ENCODE measurements around the gene MUC16. TPM values are rescaled to one million over a fixed set of nuclear protein-coding genes. Genes with fewer than 3 reads are reported as not detected.

MUC16 gene
- total and polyA plus RNA-seq, 2 donors (not counting 1 experiment from before 2014, with no cell fraction given) = 0.91 to 1.1 TPM

GRCh38 chr19:9039728-9040127 is 29.5 kb upstream of the MUC16 start:
- Mint-ChIP-seq H3K27me3 (peaks cover 4% of the 10 kb centered on the region), H3K4me1 (no peaks in the 10 kb centered on the region), H3K4me3 (no peak overlapping the region), H3K9me3 (ENCODE audit: insufficient read depth) (no peaks in the 10 kb centered on the region), H3K27ac (no peak overlapping the region)
- no peaks in the 10 kb centered on the region for H3K79me2 ChIP-seq (ENCODE audit: control insufficient read depth, insufficient read depth, low read length)
- no peak overlapping the region for H2AFZ ChIP-seq (ENCODE audit: insufficient read depth, low read depth, low read length, poor library complexity, severe bottlenecking)
- no peak for ATAC-seq (ENCODE audit: low read depth)
- WGBS (ENCODE audit: insufficient coverage) = 79% methylated on average over 4 of the region's 5 CpGs
- no peak for DNase-seq
- H3K27ac ChIP-seq (ENCODE audit: low read length in 2 of 2) = no peak overlapping the region
- H3K4me3 ChIP-seq (ENCODE audit: control extremely low read depth in 1 of 5, extremely low read depth in 1 of 5, insufficient read depth in 1 of 5, low read depth in 2 of 5, low read length in 4 of 5) = no peak overlapping the region
- H3K4me1 ChIP-seq (ENCODE audit: control insufficient read depth in 2 of 2, insufficient read depth in 2 of 2, low read length in 2 of 2) = no peaks in the 10 kb centered on the region
- TF ChIP-seq CTCF (IDR thresholded peaks at IDR 0.05) = no peak
- no peak for TF ChIP-seq EZH2 (IDR thresholded peaks at IDR 0.05; ENCODE audit: borderline replicate concordance, insufficient read depth, low read depth, low read length, poor library complexity, severe bottlenecking)
- H3K27me3 ChIP-seq (replicated peaks in 1 of 4; ENCODE audit: control extremely low read depth in 1 of 4, control insufficient read depth in 3 of 4, insufficient read depth in 4 of 4, low read length in 3 of 4) = no peaks in the 10 kb centered on the region
- no peaks in the 10 kb centered on the region for H3K36me3 ChIP-seq (replicated peaks in 1 of 2; ENCODE audit: control extremely low read depth in 1 of 2, control insufficient read depth in 1 of 2, extremely low read depth in 1 of 2, insufficient read depth in 2 of 2, low read length in 1 of 2)
- no peak overlapping the region for H3K4me2 ChIP-seq (replicated peaks; ENCODE audit: low read depth, low read length, poor library complexity, severe bottlenecking)
- POLR2A ChIA-PET = no interaction called here
- intact Hi-C loops (cut with micrococcal nuclease) = no loop called here
- CTCF ChIA-PET = no interaction called here
- H3K9me3 ChIP-seq (ENCODE audit: control extremely low read depth in 1 of 3, control insufficient read depth in 2 of 3, insufficient read depth in 1 of 3, low read length in 2 of 3) = peaks cover 0 to 3% (median 0%) of the 10 kb centered on the region in 3 donors
- no peaks in the 10 kb centered on the region for H4K20me1 ChIP-seq (ENCODE audit: control insufficient read depth, insufficient read depth, low read length, poor library complexity, severe bottlenecking)
- H3K9ac ChIP-seq (ENCODE audit: low read length) = no peak overlapping the region

GRCh38 chr19:9037400-9038062 is 27.3 kb upstream of the MUC16 start:
- DNase-seq (no peak), ATAC-seq (ENCODE audit: low read depth) (no peak)
- intact Hi-C loops (cut with micrococcal nuclease) = no loop called here
- Histone ChIP-seq H3K9ac (ENCODE audit: low read length) (no peak overlapping the region), H3K79me2 (ENCODE audit: control insufficient read depth, insufficient read depth, low read length) (no peaks in the 10 kb centered on the region), H3K4me1 (ENCODE audit: control insufficient read depth in 2 of 2, insufficient read depth in 2 of 2, low read length in 2 of 2) (no peaks in the 10 kb centered on the region), H3K4me3 (ENCODE audit: control extremely low read depth in 1 of 5, extremely low read depth in 1 of 5, insufficient read depth in 1 of 5, low read depth in 2 of 5, low read length in 4 of 5) (no peak overlapping the region), H3K36me3 (replicated peaks in 1 of 2; ENCODE audit: control extremely low read depth in 1 of 2, control insufficient read depth in 1 of 2, extremely low read depth in 1 of 2, insufficient read depth in 2 of 2, low read length in 1 of 2) (no peaks in the 10 kb centered on the region), H4K20me1 (ENCODE audit: control insufficient read depth, insufficient read depth, low read length, poor library complexity, severe bottlenecking) (no peaks in the 10 kb centered on the region), H3K27ac (ENCODE audit: low read length in 2 of 2) (no peak overlapping the region), H3K4me2 (replicated peaks; ENCODE audit: low read depth, low read length, poor library complexity, severe bottlenecking) (no peak overlapping the region), H2AFZ (ENCODE audit: insufficient read depth, low read depth, low read length, poor library complexity, severe bottlenecking) (no peak overlapping the region), H3K9me3 (ENCODE audit: control extremely low read depth in 1 of 3, control insufficient read depth in 2 of 3, insufficient read depth in 1 of 3, low read length in 2 of 3) (peaks cover 0 to 3% (median 0%) of the 10 kb centered on the region in 3 donors), H3K27me3 (replicated peaks in 1 of 4; ENCODE audit: control extremely low read depth in 1 of 4, control insufficient read depth in 3 of 4, insufficient read depth in 4 of 4, low read length in 3 of 4) (no peaks in the 10 kb centered on the region)
- no peaks in the 10 kb centered on the region for H3K4me1 Mint-ChIP-seq
- TF ChIP-seq EZH2 (IDR thresholded peaks at IDR 0.05; ENCODE audit: borderline replicate concordance, insufficient read depth, low read depth, low read length, poor library complexity, severe bottlenecking) (no peak), CTCF (IDR thresholded peaks at IDR 0.05) (no peak)
- 91% methylated on average over 6 of the region's 8 CpGs for WGBS (ENCODE audit: insufficient coverage)
- H3K27ac Mint-ChIP-seq = no peak overlapping the region
- CTCF ChIA-PET = no interaction called here
- H3K27me3 Mint-ChIP-seq = peaks cover 4% of the 10 kb centered on the region
- POLR2A ChIA-PET = no interaction called here
- no peak overlapping the region for H3K4me3 Mint-ChIP-seq
- H3K9me3 Mint-ChIP-seq (ENCODE audit: insufficient read depth) = no peaks in the 10 kb centered on the region

Data from B cell (primary cell).